B cell (primary cell): ENCODE results near the gene GHRL. TPM values are rescaled to one million over a fixed set of nuclear protein-coding genes. Genes with fewer than 3 reads are reported as not detected.
A peak's percentile ranks its signal among the peaks of the same experiment; 100 is the strongest.

Source experiments
- ATAC-seq: fragments of 200-7000 bp; cut with Tn5 transposase; one replicate; pipeline ENCODE4 v1.10.0; 2021; ENCODE audit warnings: low read depth, mild to moderate bottlenecking, moderate number of reproducible peaks, moderate library complexity
- CTCF ChIA-PET: fragments of 350-600 bp; sonication (Branson Sonifier 250); formaldehyde crosslinking; loops from one replicate; lab custom pipeline; 2021; ENCODE audit warnings: antibody characterized with exemption, inconsistent platforms; lab: Charles Lee
- POLR2A ChIA-PET: fragments of 350-600 bp; sonication (Branson Sonifier 250); formaldehyde crosslinking; loops from one replicate; lab custom pipeline; 2021; ENCODE audit warnings: antibody characterized with exemption; lab: Charles Lee
- DNase-seq: peaks from one replicate; pipeline ENCODE4 v3.0.0; 2013
- H2AFZ ChIP-seq: 2 replicates; pipeline ENCODE4 v1.6.1; 2012; ENCODE audit warnings: mild to moderate bottlenecking, low read depth, low read length; ENCODE audit not compliant: insufficient read depth, poor library complexity, severe bottlenecking
- H3K27ac ChIP-seq, 2 donors: 1 replicate in 1 of 2; 2 replicates in 1 of 2; pipeline ENCODE4 v1.5.1; 2012 to 2013; ENCODE audit warnings: low read length in 2 of 2, mild to moderate bottlenecking in 2 of 2, moderate library complexity in 1 of 2
- H3K27me3 ChIP-seq, 4 experiments: fragments of 200-600 bp in 1 of 4; sonication (generic) in 1 of 4; replicated peaks in 1 of 4; 1 replicate in 2 of 4; 2 replicates in 2 of 4; pipeline versions ENCODE4 v1.6.1 to v1.7.0; 2013 to 2016; ENCODE audit warnings: low read length in 3 of 4, mild to moderate bottlenecking in 2 of 4, mixed read lengths in 1 of 4, moderate library complexity in 1 of 4; ENCODE audit not compliant: insufficient read depth in 4 of 4, control insufficient read depth in 3 of 4; ENCODE audit errors: control extremely low read depth in 1 of 4
- H3K36me3 ChIP-seq, 2 experiments: replicated peaks in 1 of 2; 1 replicate in 1 of 2; 2 replicates in 1 of 2; pipeline versions ENCODE4 v1.6.1 to v1.7.1; 2013; ENCODE audit warnings: low read length in 1 of 2; ENCODE audit not compliant: insufficient read depth in 2 of 2, control insufficient read depth in 1 of 2; ENCODE audit errors: control extremely low read depth in 1 of 2, extremely low read depth in 1 of 2
- H3K4me1 ChIP-seq, 2 donors: fragments of 200-600 bp in 1 of 2; sonication (generic) in 1 of 2; 1 replicate in 1 of 2; 2 replicates in 1 of 2; pipeline versions ENCODE4 v1.5.1 to v1.6.1; 2013 to 2017; ENCODE audit warnings: low read length in 2 of 2; ENCODE audit not compliant: control insufficient read depth in 2 of 2, insufficient read depth in 2 of 2
- H3K4me2 ChIP-seq: replicated peaks from 2 replicates; pipeline ENCODE3; 2012; ENCODE audit warnings: mild to moderate bottlenecking, low read depth, low read length; ENCODE audit not compliant: poor library complexity, severe bottlenecking
- H3K4me3 ChIP-seq, 5 experiments: fragments of 200-600 bp in 1 of 5; sonication (generic) in 1 of 5; 1 replicate in 3 of 5; 2 replicates in 2 of 5; pipeline versions ENCODE4 v1.5.1 to v1.7.0; 2011 to 2016; ENCODE audit warnings: low read length in 4 of 5, mild to moderate bottlenecking in 4 of 5, low read depth in 2 of 5, control low read depth in 1 of 5, moderate library complexity in 1 of 5; ENCODE audit not compliant: insufficient read depth in 1 of 5; ENCODE audit errors: control extremely low read depth in 1 of 5, extremely low read depth in 1 of 5
- H3K79me2 ChIP-seq: fragments of 200-600 bp; sonication (generic); one replicate; pipeline ENCODE4 v1.6.0; 2016; ENCODE audit warnings: low read length; ENCODE audit not compliant: control insufficient read depth, insufficient read depth
- H3K9ac ChIP-seq: fragments of 200-600 bp; sonication (generic); 2 replicates; pipeline ENCODE4 v1.6.1; 2017; ENCODE audit warnings: mild to moderate bottlenecking, low read length, moderate library complexity
- H3K9me3 ChIP-seq, 3 donors: one replicate each; pipeline versions ENCODE4 v1.6.1 to v1.7.1; 2013; ENCODE audit warnings: low read length in 2 of 3; ENCODE audit not compliant: control insufficient read depth in 2 of 3, insufficient read depth in 1 of 3; ENCODE audit errors: control extremely low read depth in 1 of 3
- H4K20me1 ChIP-seq: 2 replicates; pipeline ENCODE4 v1.6.0; 2012; ENCODE audit warnings: mild to moderate bottlenecking, low read length; ENCODE audit not compliant: insufficient read depth, control insufficient read depth, poor library complexity, severe bottlenecking
- H3K27ac Mint-ChIP-seq: one replicate; pipeline ENCODE4 v1.8.0; 2021; ENCODE audit warnings: mixed read lengths
- H3K27me3 Mint-ChIP-seq: one replicate; pipeline ENCODE4 v1.8.0; 2021; ENCODE audit warnings: mixed read lengths
- H3K4me1 Mint-ChIP-seq: one replicate; pipeline ENCODE4 v1.8.0; 2021; ENCODE audit warnings: mixed read lengths
- H3K4me3 Mint-ChIP-seq: one replicate; pipeline ENCODE4 v1.8.0; 2021; ENCODE audit warnings: mixed read lengths
- H3K9me3 Mint-ChIP-seq: one replicate; pipeline ENCODE4 v1.8.0; 2022; ENCODE audit warnings: mixed read lengths; ENCODE audit not compliant: insufficient read depth
- CTCF ChIP-seq: fragments of 200-600 bp; IDR thresholded peaks from one replicate; pipeline ENCODE4 v1.8.0; 2022; ENCODE audit warnings: antibody characterized with exemption, mild to moderate bottlenecking
- EZH2 ChIP-seq: IDR thresholded peaks from 2 replicates; pipeline ENCODE4 v1.6.1; 2012; ENCODE audit warnings: borderline replicate concordance, low read depth, mild to moderate bottlenecking, moderate library complexity, low read length; ENCODE audit not compliant: insufficient read depth, poor library complexity, severe bottlenecking
- WGBS: methylation state at CpG from one replicate; pipeline ENCODE4 v1.1.5; 2013; ENCODE audit warnings: missing lambda C conversion rate; ENCODE audit not compliant: insufficient coverage; 5-methylcytosine and 5-hydroxymethylcytosine counted together
- intact Hi-C: fragments of 100-400 bp; cut with micrococcal nuclease; formaldehyde crosslinking; loops from one replicate; pipeline ENCODE4 v1.10.0; 2022
- polyA plus RNA-seq: library from polyadenylated mRNA; depleted of rRNA; stranded (reverse); fragments of >200 nt; gene quantifications from 2 replicates; pipeline ENCODE4 v1.2.3, GENCODE V29; 2012
- total RNA-seq, 2 donors: library from RNA; stranded (reverse); fragments of 120-200 nt in 1 of 2; gene quantifications; 1 replicate in 1 of 2; 2 replicates in 1 of 2; pipeline versions ENCODE4 v1.2.3 to v1.2.4, GENCODE V29; 2013 to 2022

GHRL gene
- total and polyA plus RNA-seq, 2 donors (not counting 1 experiment from before 2014, with no cell fraction given): 2.8 to 3.0 TPM

GRCh38 chr3:10335871-10336622 is 43.3 kb upstream of the GHRL start:
- Histone ChIP-seq H3K79me2 (no peaks in the 10 kb centered on the region), H3K27me3 (no peaks in the 10 kb centered on the region), H3K4me2 (no peak overlapping the region), H3K4me3 (no peak overlapping the region), H4K20me1 (no peaks in the 10 kb centered on the region), H3K36me3 (no peaks in the 10 kb centered on the region), H2AFZ (no peak overlapping the region), H3K9me3 (no peaks in the 10 kb centered on the region), H3K9ac (no peak overlapping the region), H3K27ac (no peak overlapping the region), H3K4me1 (peaks cover 13 to 14% of the 10 kb centered on the region in 2 donors)
- Mint-ChIP-seq H3K27ac (peak overlapping the region; percentile 34), H3K4me1 (peaks cover 38% of the 10 kb centered on the region), H3K9me3 (no peaks in the 10 kb centered on the region), H3K4me3 (no peak overlapping the region), H3K27me3 (no peaks in the 10 kb centered on the region)
- 93% methylated on average over 28 of the region's 29 CpGs for WGBS
- ATAC-seq (no peak), DNase-seq (no peak)
- intact Hi-C loops: no loop called here
- no peak for TF ChIP-seq EZH2
- TF ChIP-seq CTCF: no peak
- ChIA-PET CTCF (interaction anchor here (0.9 kb wide), 1 partner anchor 402 kb away, joined by 5 read pairs; no protein-coding TSS in a partner anchor), POLR2A (no interaction called here)

GRCh38 chr3:10335190-10335738 is 42.5 kb upstream of the GHRL start:
- no peaks in the 10 kb centered on the region for H3K27me3 Mint-ChIP-seq

More at GRCh38 chr3:10335190-10335738, 42.5 kb upstream of the GHRL start:
- H3K4me1 ChIP-seq: peaks cover 13 to 14% of the 10 kb centered on the region in 2 donors
- Mint-ChIP-seq H3K27ac (no peak overlapping the region), H3K4me3 (no peak overlapping the region), H3K9me3 (no peaks in the 10 kb centered on the region), H3K4me1 (peaks cover 38% of the 10 kb centered on the region)
- H3K27me3 ChIP-seq: no peaks in the 10 kb centered on the region
- WGBS: 62% methylated on average over 4 of the region's 4 CpGs
- no peak overlapping the region for H3K27ac ChIP-seq
- no peaks in the 10 kb centered on the region for H3K79me2 ChIP-seq
- no peak for ATAC-seq
- intact Hi-C loops: no loop called here
- no peak overlapping the region for H3K9ac ChIP-seq
- ChIA-PET POLR2A (no interaction called here), CTCF (interaction anchor here (0.9 to 2.0 kb wide), 3 partner anchors 9 to 403 kb away, joined by 3 to 12 read pairs (median 3); partner anchors contain the start of gene SEC13)
- no peak for TF ChIP-seq EZH2
- no peak for TF ChIP-seq CTCF
- no peaks in the 10 kb centered on the region for H3K36me3 ChIP-seq
- no peak overlapping the region for H2AFZ ChIP-seq
- H3K4me3 ChIP-seq: no peak overlapping the region
- no peaks in the 10 kb centered on the region for H3K9me3 ChIP-seq
- no peak for DNase-seq
- no peaks in the 10 kb centered on the region for H4K20me1 ChIP-seq
- no peak overlapping the region for H3K4me2 ChIP-seq
